ENCODE measurements around the gene RBM19.

The RBM19 gene

GRCh38 chr12:113938471-113938870, 27.7 kb downstream of the RBM19 start:
- no peak overlapping the region for H3K4me3 ChIP-seq (ENCODE audit: low read length)
- no peak for DNase-seq (ENCODE audit: low read depth, low spot score)

GRCh38 chr12:113936460-113936859, 29.7 kb downstream of the RBM19 start:
- no peak for DNase-seq (ENCODE audit: low read depth, low spot score)
- H3K4me3 ChIP-seq (ENCODE audit: low read length): no peak overlapping the region

- no peak overlapping the region for H3K4me3 ChIP-seq (ENCODE audit: low read length)
- DNase-seq (ENCODE audit: low read depth, low spot score): no peak
Measured at GRCh38 chr12:113935459-113935858, 30.7 kb downstream of the RBM19 start.

DNA sequence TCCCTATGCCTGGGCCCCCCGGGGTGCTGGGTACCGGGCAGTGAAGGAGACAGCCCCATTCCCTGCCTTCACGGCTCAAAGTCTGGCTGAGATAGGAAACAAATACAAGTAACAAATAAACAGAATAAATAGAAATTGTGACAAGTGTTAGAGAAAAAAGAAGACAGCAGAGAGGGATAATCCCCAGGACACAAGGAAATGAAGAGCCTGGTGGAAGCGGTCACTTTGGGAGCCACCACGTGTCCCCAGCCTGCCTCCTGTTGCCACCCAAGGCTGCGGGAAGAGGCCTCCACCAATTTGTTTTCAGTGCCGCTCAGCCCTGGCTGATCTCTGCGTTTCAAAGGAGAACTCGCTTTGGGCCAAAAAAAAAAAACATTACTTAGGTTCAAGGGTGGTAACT, 31.2 kb downstream of the RBM19 start:
- no peak overlapping the region for H3K4me3 ChIP-seq (ENCODE audit: low read length)
- no peak for DNase-seq (ENCODE audit: low read depth, low spot score)

GRCh38 chr12:113934060-113934814, 31.9 kb downstream of the RBM19 start:
- no peak overlapping the region for H3K4me3 ChIP-seq (ENCODE audit: low read length)
- DNase-seq (ENCODE audit: low read depth, low spot score): no peak

DNA sequence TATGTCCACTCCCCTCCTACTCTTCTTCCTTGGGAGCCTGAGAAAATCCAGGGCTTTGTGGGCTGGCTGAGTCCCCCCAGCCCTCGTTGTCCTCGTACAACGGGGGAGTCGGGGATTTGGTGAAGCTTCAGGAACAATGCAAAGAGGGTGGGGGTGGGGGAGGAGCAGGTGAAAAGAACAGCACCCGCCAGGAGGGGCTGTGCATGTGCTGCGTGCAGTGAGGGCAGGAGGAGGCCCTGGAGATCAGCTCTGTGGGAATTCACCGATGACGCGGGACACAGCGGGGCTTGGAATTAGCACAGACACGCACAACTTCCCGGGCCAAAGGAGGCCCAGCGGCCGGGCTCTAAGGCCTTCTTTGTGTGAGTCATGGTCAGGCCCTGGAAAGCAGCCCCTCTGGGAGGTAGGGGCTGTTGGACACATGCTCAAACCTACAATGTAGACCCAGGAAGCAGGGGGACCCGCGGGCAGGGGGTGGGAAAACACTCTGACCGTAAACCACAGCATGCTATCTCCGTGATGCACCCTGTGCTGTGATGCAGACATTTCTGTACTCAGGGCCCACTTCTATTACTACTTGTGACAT, 32.8 kb downstream of the RBM19 start:
- no peak for DNase-seq (ENCODE audit: low read depth, low spot score)
- no peak overlapping the region for H3K4me3 ChIP-seq (ENCODE audit: low read length)

- DNase-seq (ENCODE audit: low read depth, low spot score): no peak
- no peak overlapping the region for H3K4me3 ChIP-seq (ENCODE audit: low read length)
Measured at GRCh38 chr12:113932381-113933196, 33.5 kb downstream of the RBM19 start.

- DNase-seq (ENCODE audit: low read depth, low spot score): no peak
- H3K4me3 ChIP-seq (ENCODE audit: low read length): no peak overlapping the region
Measured at GRCh38 chr12:113931517-113931916, 34.6 kb downstream of the RBM19 start.

DNA sequence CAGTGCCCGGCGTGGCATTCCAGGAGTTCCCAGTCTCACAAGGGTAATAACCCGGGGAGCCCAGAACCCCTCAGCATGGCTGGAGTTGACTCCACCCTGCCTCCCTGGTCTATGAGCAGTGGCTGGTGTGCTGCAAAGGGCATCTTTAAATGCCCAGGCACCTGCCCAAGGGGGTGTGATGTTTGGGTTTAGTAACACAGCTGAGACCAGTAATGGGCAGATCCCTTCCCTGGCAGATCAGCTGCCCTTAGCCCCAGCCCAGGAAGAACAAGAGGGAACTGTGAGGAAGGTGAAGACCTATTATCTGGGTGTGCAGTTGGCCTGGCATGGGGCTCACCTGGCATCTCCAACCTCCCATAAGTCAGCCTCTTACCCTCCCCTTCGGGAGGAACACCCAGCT, 35.9 kb downstream of the RBM19 start:
- no peak for DNase-seq (ENCODE audit: low read depth, low spot score)
- H3K4me3 ChIP-seq (ENCODE audit: low read length): no peak overlapping the region

- DNase-seq (ENCODE audit: low read depth, low spot score): peak; percentile 20
- no peak overlapping the region for H3K4me3 ChIP-seq (ENCODE audit: low read length)
Measured at GRCh38 chr12:113929312-113929989, 36.7 kb downstream of the RBM19 start.

DNA sequence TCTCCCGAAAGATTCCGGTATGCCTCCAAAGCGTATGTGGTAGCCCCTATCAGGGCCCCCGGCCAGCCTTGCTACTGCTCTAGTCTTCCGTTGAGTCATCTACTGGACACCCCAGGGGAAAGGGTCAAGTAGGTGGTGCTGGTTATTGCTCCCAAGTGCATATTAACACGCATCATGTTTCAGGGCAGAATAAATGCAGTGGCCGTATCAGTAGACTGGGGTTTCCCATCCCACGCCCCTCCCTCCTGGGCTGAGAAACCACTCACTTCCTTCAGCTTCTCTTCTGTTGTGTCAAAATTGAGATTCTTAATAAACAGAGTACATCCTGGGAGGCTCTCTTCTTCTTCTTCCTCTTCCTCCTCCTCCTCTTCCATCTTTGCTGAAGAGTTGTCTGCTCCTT, 39.3 kb downstream of the RBM19 start:
- no peak for DNase-seq (ENCODE audit: low read depth, low spot score)
- no peak overlapping the region for H3K4me3 ChIP-seq (ENCODE audit: low read length)

DNA sequence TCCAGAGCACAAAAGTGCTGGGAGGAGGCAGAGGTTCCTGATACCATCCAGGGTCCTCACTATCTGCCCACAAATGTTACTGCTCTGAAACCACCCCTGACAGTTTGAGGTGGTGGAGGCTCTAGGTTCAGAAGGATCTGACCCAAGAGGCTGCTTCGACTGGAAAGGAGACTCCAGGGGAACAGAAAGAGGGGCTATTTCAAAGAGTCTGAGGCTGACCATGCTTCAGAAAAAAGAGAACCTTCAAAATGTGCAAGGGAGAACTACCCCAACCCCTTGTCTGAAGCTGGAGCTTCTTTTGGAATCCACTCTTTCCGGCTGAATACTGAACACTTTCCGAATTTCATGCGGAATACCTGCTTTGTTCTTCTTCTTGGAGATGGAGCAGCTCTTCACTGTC, 41.8 kb downstream of the RBM19 start:
- no peak for DNase-seq (ENCODE audit: low read depth, low spot score)
- no peak overlapping the region for H3K4me3 ChIP-seq (ENCODE audit: low read length)

GRCh38 chr12:113923251-113923650, 42.9 kb downstream of the RBM19 start:
- H3K4me3 ChIP-seq (ENCODE audit: low read length): no peak overlapping the region
- no peak for DNase-seq (ENCODE audit: low read depth, low spot score)

- no peak overlapping the region for H3K4me3 ChIP-seq (ENCODE audit: low read length)
- DNase-seq (ENCODE audit: low read depth, low spot score): no peak
Measured at GRCh38 chr12:113921430-113921829, 44.7 kb downstream of the RBM19 start.

- no peak for DNase-seq (ENCODE audit: low read depth, low spot score)
- H3K4me3 ChIP-seq (ENCODE audit: low read length): no peak overlapping the region
Measured at GRCh38 chr12:113919791-113920190, 46.3 kb downstream of the RBM19 start.

GRCh38 chr12:113918306-113918705, 47.8 kb downstream of the RBM19 start:
- H3K4me3 ChIP-seq (ENCODE audit: low read length): no peak overlapping the region
- no peak for DNase-seq (ENCODE audit: low read depth, low spot score)

- no peak overlapping the region for H3K4me3 ChIP-seq (ENCODE audit: low read length)
- DNase-seq (ENCODE audit: low read depth, low spot score): no peak
Measured at GRCh38 chr12:113917393-113917792, 48.7 kb downstream of the RBM19 start.

GRCh38 chr12:113914806-113915205, 51.3 kb downstream of the RBM19 start:
- H3K4me3 ChIP-seq (ENCODE audit: low read length): no peak overlapping the region
- DNase-seq (ENCODE audit: low read depth, low spot score): no peak

DNA sequence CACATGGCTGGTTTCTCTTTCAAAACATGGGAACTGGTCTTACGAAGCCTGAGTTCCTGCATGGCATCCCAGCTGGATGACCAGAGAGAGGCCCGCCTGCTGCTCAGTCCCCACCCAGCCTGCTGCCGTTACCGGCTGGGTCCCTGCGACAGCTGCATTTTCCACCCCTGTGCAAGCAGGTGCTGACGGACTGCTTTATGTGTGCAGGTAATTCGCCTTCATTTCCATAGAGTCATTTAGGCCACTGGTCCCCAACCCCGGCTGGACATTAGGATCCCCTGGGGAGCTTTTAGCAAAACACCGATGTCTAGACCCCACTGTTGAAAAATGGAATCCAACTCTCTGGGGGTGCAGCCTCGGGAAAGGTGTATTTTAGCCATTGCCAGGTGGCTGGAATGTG, 51.9 kb downstream of the RBM19 start:
- H3K4me3 ChIP-seq (ENCODE audit: low read length): no peak overlapping the region
- DNase-seq (ENCODE audit: low read depth, low spot score): no peak

Measured in Jurkat, Clone E6-1 (cell line).